GM23338 (cell line): Measurements from ENCODE around the gene SV2C. TPM values are rescaled to one million over a fixed set of nuclear protein-coding genes. Genes with fewer than 3 reads are reported as not detected.

Source experiments
- ATAC-seq: fragments of 200-7000 bp; cut with Tn5 transposase; 3 replicates; pipeline ENCODE4 v1.9.1; 2020
- DNase-seq: peaks from one replicate; pipeline ENCODE4 v3.0.0-alpha.2; 2015; ENCODE audit warnings: low spot score
- H2AFZ ChIP-seq: fragments of 200-600 bp; sonication (generic); 2 replicates; pipeline ENCODE4 v1.8.0; 2016; ENCODE audit warnings: antibody characterized with exemption, mild to moderate bottlenecking, moderate library complexity
- H3F3A ChIP-seq: fragments of 200-600 bp; sonication (generic); replicated peaks from 2 replicates; pipeline ENCODE4 v1.8.0; 2017; ENCODE audit warnings: antibody characterized with exemption, mixed run types, low read depth
- H3K27ac ChIP-seq: fragments of 200-600 bp; sonication (generic); 2 replicates; pipeline ENCODE4 v1.6.1; 2016; ENCODE audit warnings: low read depth
- H3K27me3 ChIP-seq: fragments of 200-600 bp; sonication (generic); 2 replicates; pipeline ENCODE4 v1.8.0; 2016; ENCODE audit warnings: mild to moderate bottlenecking, mixed run types, moderate library complexity; ENCODE audit not compliant: insufficient read depth
- H3K36me3 ChIP-seq: fragments of 200-600 bp; sonication (generic); 2 replicates; pipeline ENCODE4 v1.8.0; 2016; ENCODE audit warnings: mild to moderate bottlenecking; ENCODE audit not compliant: insufficient read depth
- H3K4me1 ChIP-seq: fragments of 200-600 bp; sonication (generic); 2 replicates; pipeline ENCODE4 v1.8.0; 2016; ENCODE audit warnings: mild to moderate bottlenecking, moderate library complexity; ENCODE audit not compliant: insufficient read depth
- H3K4me2 ChIP-seq: fragments of 200-600 bp; sonication (generic); 2 replicates; pipeline ENCODE4 v1.7.1; 2017; ENCODE audit warnings: mixed run types
- H3K4me3 ChIP-seq: fragments of 200-600 bp; sonication (generic); 2 replicates; pipeline ENCODE4 v1.6.1; 2016; ENCODE audit warnings: mixed run types
- H3K79me2 ChIP-seq: fragments of 200-600 bp; sonication (generic); replicated peaks from 2 replicates; pipeline ENCODE4 v1.8.0; 2017; ENCODE audit warnings: mild to moderate bottlenecking; ENCODE audit not compliant: insufficient read depth
- H3K9me2 ChIP-seq: fragments of 200-600 bp; sonication (generic); 2 replicates; pipeline ENCODE4 v1.8.0; 2017; ENCODE audit not compliant: insufficient read depth
- H4K20me1 ChIP-seq: fragments of 200-600 bp; sonication (generic); replicated peaks from 2 replicates; pipeline ENCODE4 v1.8.0; 2017; ENCODE audit warnings: mild to moderate bottlenecking; ENCODE audit not compliant: insufficient read depth
- H3K27ac Mint-ChIP-seq: 2 replicates; pipeline ENCODE4 v1.8.0; 2020; ENCODE audit warnings: inconsistent platforms, mild to moderate bottlenecking, moderate library complexity, mixed read lengths
- H3K27me3 Mint-ChIP-seq: 3 replicates; pipeline ENCODE4 v1.8.0; 2022; ENCODE audit warnings: low read depth, mild to moderate bottlenecking, moderate library complexity, mixed read lengths, inconsistent platforms; ENCODE audit not compliant: insufficient read depth, poor library complexity
- H3K36me3 Mint-ChIP-seq: 3 replicates; pipeline ENCODE4 v1.8.0; 2021; ENCODE audit warnings: low read depth, mild to moderate bottlenecking, inconsistent platforms, moderate library complexity, mixed read lengths
- H3K4me1 Mint-ChIP-seq: 3 replicates; pipeline ENCODE4 v1.8.0; 2020; ENCODE audit warnings: mild to moderate bottlenecking, inconsistent platforms, mixed read lengths
- H3K4me3 Mint-ChIP-seq: 3 replicates; pipeline ENCODE4 v1.8.0; 2021; ENCODE audit warnings: moderate library complexity, mild to moderate bottlenecking, inconsistent platforms, mixed read lengths
- H3K9me3 Mint-ChIP-seq: 3 replicates; pipeline ENCODE4 v1.8.0; 2020; ENCODE audit warnings: moderate library complexity, mild to moderate bottlenecking, inconsistent platforms, mixed read lengths
- CREB1 ChIP-seq: fragments of 250-450 bp; sonication (Bioruptor Pico); IDR thresholded peaks from 2 replicates; pipeline ENCODE4 v1.5.0; 2020; ENCODE audit warnings: low read depth, mild to moderate bottlenecking, moderate library complexity
- CTCF ChIP-seq, 2 experiments: fragments of 200-600 bp in 1 of 2; sonication (generic) in 1 of 2; conservative IDR thresholded peaks; 2 replicates each; pipeline versions ENCODE4 v1.5.1 to v1.6.1; 2016 to 2017; ENCODE audit warnings: antibody characterized with exemption in 2 of 2, low read depth in 2 of 2, mild to moderate bottlenecking in 2 of 2, moderate library complexity in 1 of 2
- ETS1 ChIP-seq: IDR thresholded peaks from 2 replicates; pipeline ENCODE4 v1.6.1; 2016; ENCODE audit warnings: antibody characterized with exemption
- EZH2 ChIP-seq: fragments of 200-600 bp; sonication (generic); IDR thresholded peaks from one replicate; pipeline ENCODE4 v1.8.0; 2017; ENCODE audit warnings: antibody characterized with exemption, mild to moderate bottlenecking, low read depth; ENCODE audit not compliant: unreplicated experiment
- EZH2phosphoT487 ChIP-seq: fragments of 200-600 bp; sonication (generic); IDR thresholded peaks from one replicate; pipeline ENCODE4 v1.8.1; 2018; ENCODE audit warnings: antibody characterized with exemption; ENCODE audit not compliant: unreplicated experiment
- JUNB ChIP-seq: IDR thresholded peaks from one replicate; pipeline ENCODE4 v1.6.1; 2016; ENCODE audit warnings: antibody characterized with exemption; ENCODE audit not compliant: unreplicated experiment
- NANOG ChIP-seq: IDR thresholded peaks from 2 replicates; pipeline ENCODE4 v1.6.1; 2016; ENCODE audit warnings: antibody characterized with exemption, borderline replicate concordance
- POLR2AphosphoS5 ChIP-seq: IDR thresholded peaks from 2 replicates; pipeline ENCODE4 v1.6.1; 2016; ENCODE audit warnings: antibody characterized with exemption, low read depth
- REST ChIP-seq: IDR thresholded peaks from one replicate; pipeline ENCODE4 v1.6.1; 2018; ENCODE audit warnings: antibody characterized with exemption; ENCODE audit not compliant: unreplicated experiment
- STAT1 ChIP-seq: IDR thresholded peaks from one replicate; pipeline ENCODE4 v1.6.1; 2016; ENCODE audit warnings: antibody characterized with exemption; ENCODE audit not compliant: unreplicated experiment
- ZNF114 ChIP-seq: fragments of 250-450 bp; sonication (Bioruptor Pico); IDR thresholded peaks from 2 replicates; pipeline ENCODE4 v1.5.0; 2020; ENCODE audit warnings: mild to moderate bottlenecking, moderate library complexity
- ZNF331 ChIP-seq: fragments of 250-450 bp; sonication (Bioruptor Pico); IDR thresholded peaks from 2 replicates; pipeline ENCODE4 v1.5.0; 2020; ENCODE audit warnings: low read depth, mild to moderate bottlenecking, moderate library complexity
- ZNF462 ChIP-seq: fragments of 250-450 bp; sonication (Bioruptor Pico); IDR thresholded peaks from 2 replicates; pipeline ENCODE4 v1.5.0; 2020; ENCODE audit warnings: mild to moderate bottlenecking, moderate library complexity
- polyA plus RNA-seq: library from polyadenylated mRNA; unstranded; fragments of >200 nt; fragmentation: Nextera tagmentation; extraction: Ambion mirVana; gene quantifications from 2 replicates; pipeline ENCODE4 v1.2.1, GENCODE V29; 2016
- total RNA-seq: library from RNA; depleted of rRNA; stranded (reverse); fragments of >200 nt; shearing (Covaris generic); gene quantifications from 2 replicates; pipeline ENCODE4 v1.2.3, GENCODE V29; 2014

Gene SV2C
- total and polyA plus RNA-seq, 2 experiments from 2014 or later, result 0.05 to 0.07 TPM

- H3K36me3 Mint-ChIP-seq, result no peaks in the 10 kb centered on the region
- peaks cover 4% of the 10 kb centered on the region for H3K27me3 Mint-ChIP-seq
- Histone ChIP-seq H3K4me2 (no peak overlapping the region), H4K20me1 (no peaks in the 10 kb centered on the region), H3K9me2 (peaks cover 11% of the 10 kb centered on the region; the same call in 1 of the 2 replicates), H3K36me3 (no peaks in the 10 kb centered on the region), H3K4me1 (no peaks in the 10 kb centered on the region; the same call in 1 of the 2 replicates), H3K4me3 (no peak overlapping the region), H3K27me3 (no peaks in the 10 kb centered on the region), H3K27ac (no peak overlapping the region), H2AFZ (no peak overlapping the region), H3F3A (no peaks in the 10 kb centered on the region), H3K79me2 (no peaks in the 10 kb centered on the region)
- H3K9me3 Mint-ChIP-seq, result no peaks in the 10 kb centered on the region
- H3K4me3 Mint-ChIP-seq, result no peak overlapping the region
- no peak overlapping the region for H3K27ac Mint-ChIP-seq
- ATAC-seq (no peak), DNase-seq (no peak)
- TF ChIP-seq POLR2AphosphoS5, result no peak
- TF ChIP-seq NANOG, result no peak
- TF ChIP-seq EZH2phosphoT487, result no peak
- no peak for TF ChIP-seq ZNF331
- no peak for TF ChIP-seq REST
- no peak for TF ChIP-seq CTCF (conservative IDR thresholded peaks at IDR 0.05; ENCODE audit: low read depth in 2 of 2)
- TF ChIP-seq CREB1, result no peak
- TF ChIP-seq JUNB, result no peak
- no peak for TF ChIP-seq ETS1
- no peak for TF ChIP-seq EZH2
- TF ChIP-seq ZNF114, result no peak
- no peak for TF ChIP-seq STAT1
- TF ChIP-seq ZNF462 (CRISPR knock-in tag), result no peak
- H3K4me1 Mint-ChIP-seq, result peaks cover 11% of the 10 kb centered on the region
Measured at GRCh38 chr5:76367623-76368371, 284.6 kb downstream of the SV2C start.
